G401.6 (cell line): Measurements from ENCODE around the gene ITIH2.
"Not testable (repeated sequence)": the region's sequence is repeated elsewhere in the genome, so short reads cannot be mapped to it uniquely, and the experiment has no call there.

Experiments
- FAIRE-seq: peaks from 2 replicates; lab custom pipeline; 2012; peaks lifted over from hg19 to GRCh38; lab: Jason Lieb, UNC

The ITIH2 gene

DNA sequence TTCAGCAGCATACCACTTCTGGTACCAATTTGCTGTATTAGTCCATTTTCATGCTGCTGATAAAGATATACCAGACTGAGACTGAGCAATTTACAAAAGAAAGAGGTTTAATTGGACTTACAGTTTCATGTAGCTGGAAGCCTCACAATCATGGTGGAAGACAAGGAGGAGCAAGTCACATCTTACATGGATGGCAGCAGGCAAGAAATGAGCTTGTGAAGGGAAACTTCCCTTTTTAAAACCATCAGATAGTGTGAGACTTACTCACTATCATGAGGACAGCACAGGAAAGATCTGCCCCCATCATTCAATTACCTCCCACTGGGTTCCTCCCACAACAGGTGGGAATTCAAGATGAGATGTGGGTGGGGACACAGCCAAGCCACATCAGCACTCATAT, 9.9 kb upstream of the ITIH2 start:
- FAIRE-seq: not testable (repeated sequence)

DNA sequence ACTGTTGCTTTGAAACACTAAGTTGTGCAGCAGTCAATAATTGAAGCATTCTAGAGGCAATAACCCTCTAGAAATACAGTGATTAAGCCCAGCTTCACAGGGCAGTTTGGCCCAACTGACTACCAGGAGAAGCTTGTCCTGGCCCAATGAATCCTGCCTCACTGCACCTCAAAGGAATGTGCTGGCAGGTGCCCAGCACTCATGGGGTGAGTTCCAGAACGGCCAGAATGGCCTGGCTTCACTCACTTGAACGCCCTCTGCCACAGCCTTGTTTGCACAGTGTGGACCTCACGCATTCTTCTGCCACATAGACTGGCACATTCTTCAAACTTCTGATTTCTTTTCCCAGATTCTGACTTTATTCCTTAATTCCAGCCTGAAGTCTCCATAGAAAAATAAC, 6.6 kb upstream of the ITIH2 start:
- FAIRE-seq: no peak

DNA sequence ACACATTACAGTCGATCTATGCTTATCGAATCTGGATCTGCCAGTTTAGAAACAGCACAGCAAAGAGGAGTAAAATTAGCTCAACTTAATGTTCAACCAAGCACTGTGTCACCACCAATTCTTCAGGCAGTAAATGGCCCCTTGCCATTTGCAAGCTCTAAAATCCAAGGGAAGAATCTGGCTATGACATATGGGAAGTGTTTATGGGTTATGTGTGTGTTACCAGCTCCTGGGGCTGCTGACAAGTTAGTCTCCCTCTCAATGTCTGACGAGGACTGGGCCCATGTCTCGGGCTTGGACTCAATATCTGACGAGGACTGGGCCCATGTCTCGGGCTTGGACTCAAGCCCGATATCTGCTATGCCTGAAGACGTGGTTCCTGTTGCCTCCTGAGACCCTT, 5.7 kb upstream of the ITIH2 start:
- no peak for FAIRE-seq

DNA sequence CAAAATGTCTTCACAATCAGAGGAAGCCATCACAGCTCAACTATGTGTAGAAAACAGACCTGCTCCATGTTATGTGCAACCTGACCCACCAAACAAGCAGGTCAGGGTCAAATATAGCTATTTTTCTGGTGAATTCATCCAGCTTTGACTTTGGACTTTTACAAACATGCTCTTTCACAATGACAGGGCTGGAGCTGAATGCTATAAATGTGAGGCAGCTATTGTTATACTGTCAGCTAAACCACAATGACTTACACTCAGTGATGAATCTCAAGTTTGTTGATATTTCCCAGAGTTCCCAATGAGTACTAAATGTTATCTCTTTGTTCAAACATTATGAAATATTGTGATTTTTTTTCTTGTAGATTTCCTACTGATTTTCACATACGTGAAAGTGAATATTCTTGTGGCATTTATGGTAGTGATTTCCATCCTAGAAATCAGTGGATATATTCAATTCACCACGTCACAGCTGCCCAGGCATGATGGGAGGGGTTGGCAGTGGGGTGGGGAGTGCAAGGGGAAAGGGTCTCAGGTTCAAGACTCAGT, 2.5 kb upstream of the ITIH2 start:
- no peak for FAIRE-seq

DNA sequence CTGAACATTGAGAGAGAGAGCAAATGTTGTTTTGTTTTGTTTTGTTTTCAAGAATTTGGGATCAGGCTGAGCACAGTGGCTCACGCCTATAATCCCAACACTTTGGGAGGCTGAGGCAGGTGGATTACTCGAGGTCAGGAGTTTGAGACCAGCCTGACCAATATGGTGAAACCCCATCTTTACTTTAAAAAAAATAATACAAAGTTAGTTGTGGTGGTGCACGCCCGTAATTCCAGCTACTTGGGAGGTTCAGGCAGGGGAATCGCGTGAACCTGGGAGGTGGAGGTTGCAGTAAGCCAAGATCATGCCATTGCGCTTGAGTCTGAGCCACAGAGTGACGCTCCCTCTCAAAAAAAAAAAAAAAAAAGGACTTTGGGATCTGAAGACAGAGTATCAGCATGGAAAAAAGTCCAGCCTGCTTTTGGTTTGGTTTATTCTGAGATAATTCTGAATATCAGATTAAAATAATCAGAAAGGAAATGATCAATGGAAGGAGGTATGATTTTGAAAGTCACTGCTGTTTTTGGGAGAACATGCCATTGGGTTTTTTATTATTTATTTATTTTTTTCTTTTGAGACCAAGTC, 1.9 kb upstream of the ITIH2 start:
- no peak for FAIRE-seq

DNA sequence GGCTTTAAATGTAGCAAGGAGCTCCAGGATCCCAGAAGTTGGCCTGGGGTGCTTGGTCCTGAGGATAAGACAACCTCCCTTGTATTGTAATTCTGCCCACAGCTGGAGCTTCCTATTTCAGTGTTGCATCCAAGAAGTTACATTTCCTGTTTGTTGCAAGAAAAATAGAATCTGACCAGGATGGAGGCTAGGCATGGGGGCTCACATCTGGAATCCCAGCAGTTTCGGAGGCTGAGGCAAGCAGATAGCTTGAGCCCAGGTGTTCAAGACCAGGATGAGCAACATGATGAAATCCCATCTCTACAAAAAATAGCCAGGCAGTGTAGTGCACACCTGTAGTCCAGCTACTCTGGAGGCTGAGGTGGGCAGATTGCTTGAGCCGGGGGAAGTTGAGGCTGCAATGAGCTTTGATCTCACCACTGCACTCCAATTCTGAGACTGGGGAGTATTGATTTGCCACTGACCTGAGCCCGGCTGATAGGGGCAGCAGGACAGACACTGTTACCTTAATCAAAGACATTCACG, 766 bp upstream of the ITIH2 start:
- no peak for FAIRE-seq

DNA sequence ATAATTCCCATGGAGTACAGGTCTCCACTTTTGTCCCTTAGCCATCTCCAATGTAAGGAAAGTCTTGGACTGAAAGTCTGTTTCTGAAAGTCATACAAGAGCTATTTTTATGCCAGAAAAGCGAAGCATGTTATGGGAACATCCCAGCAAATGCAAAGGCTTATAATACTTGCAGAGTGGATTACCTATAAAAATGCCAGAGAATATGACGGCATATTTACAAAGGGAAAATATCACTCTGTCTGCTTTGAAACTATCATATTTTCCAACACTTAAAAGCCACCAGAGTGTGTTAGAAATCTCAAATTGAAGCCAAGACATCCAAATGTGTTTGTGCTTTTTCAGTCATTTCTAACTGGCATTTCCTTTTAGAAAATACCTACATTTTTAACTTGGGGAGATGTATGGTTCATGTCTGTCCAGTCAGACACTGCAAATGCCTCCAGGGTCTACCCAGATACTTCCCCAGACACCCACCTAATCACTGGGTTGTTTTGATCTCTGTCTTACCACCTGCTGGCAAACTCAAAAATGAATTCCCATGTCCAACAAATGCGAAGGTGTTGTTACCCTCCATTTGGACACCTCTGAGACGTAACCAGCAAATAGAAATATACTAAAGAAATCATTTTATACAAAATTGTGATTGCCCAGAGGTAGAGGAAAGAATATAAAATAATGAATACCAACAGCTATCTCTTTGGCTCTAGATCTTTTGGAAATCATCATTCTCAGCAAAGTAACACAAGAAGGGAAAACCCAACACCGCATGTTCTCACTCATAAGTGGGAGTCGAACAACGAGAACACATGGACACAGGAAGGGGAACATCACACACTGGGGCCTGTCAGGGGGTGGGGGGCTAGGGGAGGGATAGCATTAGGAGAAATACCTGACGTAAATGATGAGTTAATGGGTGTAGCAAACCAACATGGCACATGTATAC, 1.2 kb downstream of the ITIH2 start:
- no peak for FAIRE-seq

DNA sequence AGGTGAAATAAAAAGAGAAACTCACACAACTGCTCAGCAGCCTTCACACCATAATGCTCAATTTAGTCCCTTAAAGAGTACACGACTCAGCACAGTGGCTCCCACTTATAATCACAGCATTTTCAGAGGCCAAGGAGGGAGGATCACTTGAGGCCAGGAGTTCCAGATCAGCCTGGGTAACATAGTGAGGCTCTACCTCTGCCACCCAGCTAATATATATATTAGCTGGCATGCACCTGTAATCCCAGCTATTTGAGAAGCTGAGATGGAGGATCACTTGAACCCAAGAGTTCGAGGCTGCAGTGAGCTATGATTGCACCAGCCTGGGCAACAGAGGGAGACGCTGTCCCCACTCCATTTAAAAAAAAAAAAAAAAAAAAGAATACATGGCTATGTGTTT, 2.2 kb downstream of the ITIH2 start:
- no peak for FAIRE-seq

DNA sequence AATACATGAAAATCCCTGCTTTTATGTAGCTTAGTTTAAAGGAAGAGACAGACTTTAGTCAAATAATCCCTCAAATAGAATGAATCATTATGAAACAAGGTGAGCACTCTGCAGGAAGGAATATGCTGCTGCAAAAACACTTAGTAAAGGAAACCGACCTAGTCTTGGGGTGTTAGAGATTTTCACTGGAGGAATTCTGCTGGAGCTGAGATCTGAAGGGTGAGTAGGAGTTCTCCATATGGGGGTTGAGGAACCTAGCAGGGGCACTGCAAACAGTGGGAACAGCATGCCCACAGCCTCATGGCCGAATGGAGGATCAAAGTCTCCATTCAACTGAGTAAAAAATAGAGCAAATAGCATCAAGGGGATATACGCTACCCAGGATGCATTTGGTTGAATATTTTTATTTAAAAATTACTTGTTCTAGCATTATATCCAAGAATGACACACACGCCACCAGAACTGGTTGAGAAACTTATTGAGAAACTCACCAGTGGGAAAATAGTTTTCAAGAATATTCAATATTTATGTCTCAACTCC, 3.5 kb downstream of the ITIH2 start:
- no peak for FAIRE-seq

DNA sequence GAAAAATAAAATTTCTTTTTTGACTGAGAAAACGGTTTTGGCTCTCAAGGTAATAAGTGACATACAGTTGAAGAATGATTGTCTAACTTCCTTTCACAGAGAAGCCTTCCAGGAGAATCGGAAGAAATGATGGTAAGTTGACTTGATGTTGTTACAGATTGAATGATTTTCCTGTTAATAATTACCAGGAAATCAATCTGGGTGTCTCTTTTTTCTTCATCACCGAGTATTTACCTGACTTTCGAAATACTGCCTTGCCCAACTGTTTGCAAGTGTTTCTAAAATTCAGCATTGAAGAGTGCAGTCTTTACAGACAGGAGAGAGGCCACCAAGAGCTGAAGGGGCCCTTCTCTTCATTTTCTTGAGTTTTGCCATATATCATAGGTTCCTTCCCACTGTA, 4.0 kb downstream of the ITIH2 start:
- no peak for FAIRE-seq

DNA sequence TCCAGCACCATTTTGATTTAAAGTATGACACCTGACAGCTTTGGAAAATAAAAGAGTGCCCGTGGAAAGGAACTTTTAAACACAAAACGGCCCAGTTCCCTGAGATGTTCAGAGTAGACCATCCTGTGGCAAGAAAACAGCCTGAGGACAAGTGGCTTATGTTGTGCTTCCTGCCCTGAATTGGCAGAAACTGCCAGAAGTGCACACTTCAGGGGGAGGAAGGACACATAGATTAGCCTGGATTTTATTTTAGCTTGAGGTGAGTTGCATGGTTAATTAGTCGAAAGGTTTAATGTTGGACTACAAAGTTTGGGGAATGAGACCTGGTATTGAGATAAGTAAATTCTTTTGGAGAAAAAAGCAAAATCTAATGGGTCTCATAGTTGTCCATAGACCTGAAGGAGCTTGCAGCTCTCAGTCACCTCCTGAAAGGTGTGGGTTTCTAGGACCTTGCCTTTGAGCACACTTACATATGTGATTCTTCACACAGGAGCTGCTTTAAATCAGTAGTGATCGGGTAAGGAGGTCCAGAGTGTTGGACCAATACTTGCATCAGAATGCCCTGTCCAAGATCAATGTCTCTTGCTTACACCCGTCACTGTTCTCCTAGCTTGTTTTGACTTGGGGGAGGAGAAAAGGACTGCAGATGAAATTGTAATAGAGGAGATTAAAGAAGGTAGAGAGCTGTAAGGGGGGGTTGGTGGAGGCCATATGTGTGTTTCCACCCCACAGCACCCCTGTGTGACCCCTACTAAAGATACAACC, 4.9 kb downstream of the ITIH2 start:
- FAIRE-seq: no peak

DNA sequence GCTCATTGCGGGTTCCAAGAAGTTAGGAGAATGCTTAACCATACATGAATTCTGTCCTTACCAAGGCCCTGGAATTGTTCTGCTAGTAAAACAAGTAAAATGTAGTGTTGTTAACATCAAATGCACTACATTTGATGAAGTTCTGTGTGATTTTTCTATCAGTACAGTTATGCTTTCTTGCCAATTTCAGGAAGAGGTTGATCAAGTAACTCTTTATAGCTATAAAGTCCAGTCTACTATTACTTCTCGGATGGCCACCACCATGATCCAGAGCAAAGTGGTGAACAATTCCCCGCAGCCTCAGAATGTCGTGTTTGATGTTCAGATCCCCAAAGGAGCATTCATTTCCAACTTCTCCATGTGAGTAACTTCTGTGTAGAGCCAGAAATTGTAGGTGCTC, 5.7 kb downstream of the ITIH2 start:
- no peak for FAIRE-seq

DNA sequence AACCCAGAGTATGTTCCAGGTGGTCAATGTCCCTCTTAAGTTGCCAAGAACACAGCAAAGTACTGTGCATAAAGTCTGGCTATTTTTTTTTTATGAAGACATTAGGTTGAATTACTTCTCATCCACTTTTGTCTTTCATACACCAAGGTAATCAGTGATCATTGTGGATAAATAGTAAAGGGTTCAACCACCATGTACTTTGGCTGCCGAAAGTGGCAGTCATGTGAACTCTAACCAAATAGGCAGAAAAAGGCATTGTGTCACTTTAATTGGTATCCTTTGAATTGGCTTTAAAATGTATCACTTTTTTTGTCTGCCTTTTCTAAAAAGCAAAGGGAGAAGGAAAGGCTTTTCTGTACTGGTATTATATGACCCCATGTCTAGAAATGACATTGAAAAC, 7.3 kb downstream of the ITIH2 start:
- no peak for FAIRE-seq

DNA sequence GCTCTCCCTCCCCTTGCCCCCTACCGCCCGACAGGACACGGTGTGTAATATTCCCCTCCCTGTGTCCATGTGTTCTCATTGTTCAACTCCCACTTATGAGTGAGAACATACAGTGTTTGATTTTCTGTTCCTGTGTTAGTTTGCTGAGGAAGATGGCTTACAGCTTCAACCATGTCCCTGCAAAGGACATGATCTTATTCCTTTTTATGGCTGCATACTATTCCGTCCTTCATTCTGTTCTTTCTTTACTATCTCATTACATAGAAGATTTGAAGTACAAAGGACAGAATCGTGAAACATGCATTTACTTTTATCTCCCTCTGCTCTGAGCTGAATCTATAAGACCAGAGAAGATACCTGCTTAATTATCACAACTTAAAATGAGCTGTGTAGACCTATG, 8.0 kb downstream of the ITIH2 start:
- FAIRE-seq: not testable (repeated sequence)

DNA sequence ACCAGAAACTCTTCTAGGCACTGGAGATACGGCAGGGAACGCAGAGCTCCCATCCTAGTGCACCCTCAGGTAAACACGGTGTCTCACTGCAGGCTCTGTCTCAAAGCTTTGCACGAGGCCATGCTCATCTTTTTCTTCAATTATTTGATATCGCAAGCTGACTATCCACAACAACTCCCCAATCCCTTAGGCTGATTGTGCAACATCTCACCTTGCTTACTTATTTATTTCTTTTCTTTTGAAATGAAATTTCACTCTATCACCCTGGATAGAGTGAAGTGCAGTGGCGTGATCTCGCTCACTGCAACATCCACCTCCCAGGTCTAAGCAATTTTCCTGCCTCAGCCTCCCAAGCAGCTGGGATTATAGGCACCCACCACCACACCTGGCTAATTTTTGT, 12.4 kb downstream of the ITIH2 start:
- no peak for FAIRE-seq

DNA sequence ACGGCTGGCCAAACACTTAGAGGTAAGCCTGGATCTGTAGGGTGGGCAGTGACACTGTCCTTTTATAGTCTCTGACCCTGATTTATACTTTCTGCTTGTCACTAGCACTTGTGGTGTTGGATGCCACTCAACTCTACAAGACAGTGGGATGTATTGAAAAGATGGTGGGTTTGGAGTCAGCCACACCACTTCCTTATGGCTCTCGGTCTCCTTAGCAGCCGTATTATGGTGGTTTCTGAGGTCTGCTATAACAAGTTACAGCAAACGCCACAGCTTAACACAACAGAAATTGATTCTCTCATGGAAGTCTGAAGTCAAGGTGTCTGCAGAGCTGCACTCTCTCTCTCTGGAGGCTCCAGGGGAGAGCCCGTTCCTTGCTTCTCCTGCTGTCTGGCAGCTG, 14.7 kb downstream of the ITIH2 start:
- FAIRE-seq: no peak

DNA sequence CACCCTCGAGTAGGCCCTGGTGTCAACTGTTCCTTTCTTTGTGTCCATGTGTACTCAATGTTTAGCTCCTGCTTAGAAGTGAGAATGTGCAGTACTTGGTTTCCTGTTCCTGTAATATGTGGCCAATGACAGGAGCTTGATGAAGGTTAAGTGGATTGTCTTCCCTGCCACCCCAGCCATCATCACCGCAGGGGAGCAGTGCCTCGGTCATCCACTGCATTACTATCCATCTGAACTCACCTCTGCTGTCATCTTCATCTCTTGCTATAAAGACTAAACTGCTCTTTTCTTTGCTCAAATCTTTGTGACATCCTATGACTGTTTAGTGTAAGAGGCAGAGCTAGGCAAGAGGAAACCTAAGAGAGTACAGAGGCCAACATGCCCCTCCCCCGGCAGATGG, 15.6 kb downstream of the ITIH2 start:
- FAIRE-seq: no peak

DNA sequence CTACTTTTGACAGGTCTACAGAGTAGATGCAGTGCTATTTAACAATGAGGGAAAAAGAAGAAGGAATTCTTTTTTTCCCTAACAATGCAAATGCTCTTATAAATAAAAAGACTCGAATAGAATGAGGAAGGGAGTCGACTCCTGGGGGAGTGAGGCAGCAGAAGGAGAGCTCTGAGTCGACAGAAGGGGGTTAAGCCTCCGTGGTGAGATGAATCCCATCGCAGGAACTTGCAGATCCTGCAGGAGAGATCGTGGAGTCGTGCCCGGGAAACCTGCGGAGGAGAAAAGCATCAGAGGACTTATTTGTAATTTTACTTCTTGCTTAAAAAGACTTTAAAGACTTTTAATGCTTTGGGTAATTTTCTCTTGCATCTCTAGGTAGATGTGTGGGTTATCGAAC, 17.4 kb downstream of the ITIH2 start:
- FAIRE-seq: no peak

DNA sequence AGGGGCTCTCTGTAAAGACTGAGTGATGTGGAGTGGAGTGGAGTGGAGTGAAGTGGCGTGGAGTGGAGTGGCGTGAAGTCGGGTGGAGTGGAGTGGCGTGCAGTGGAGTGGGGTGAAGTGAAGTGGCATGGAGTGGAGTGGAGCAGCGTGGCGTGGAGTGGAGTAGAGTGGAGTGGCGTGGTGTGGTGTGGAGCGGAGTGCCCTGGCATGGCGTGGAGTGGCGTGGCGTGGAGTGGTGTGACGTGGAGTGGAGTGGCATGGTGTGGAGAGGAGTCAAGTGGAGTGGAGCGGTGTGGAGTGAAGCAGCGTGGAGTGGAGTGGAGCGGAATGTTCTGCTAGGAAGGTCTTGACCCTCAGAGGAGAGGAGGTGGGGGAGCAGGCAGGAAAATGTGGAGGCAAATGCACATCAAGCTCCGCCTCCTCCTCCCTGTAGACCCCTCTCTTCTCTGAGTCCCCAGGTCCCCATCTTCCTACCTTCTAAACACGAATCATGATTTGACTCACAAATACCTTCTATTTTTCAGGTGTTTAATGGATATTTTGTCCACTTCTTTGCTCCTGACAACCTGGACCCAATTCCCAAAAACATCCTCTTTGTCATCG, 19.9 kb downstream of the ITIH2 start:
- no peak for FAIRE-seq

DNA sequence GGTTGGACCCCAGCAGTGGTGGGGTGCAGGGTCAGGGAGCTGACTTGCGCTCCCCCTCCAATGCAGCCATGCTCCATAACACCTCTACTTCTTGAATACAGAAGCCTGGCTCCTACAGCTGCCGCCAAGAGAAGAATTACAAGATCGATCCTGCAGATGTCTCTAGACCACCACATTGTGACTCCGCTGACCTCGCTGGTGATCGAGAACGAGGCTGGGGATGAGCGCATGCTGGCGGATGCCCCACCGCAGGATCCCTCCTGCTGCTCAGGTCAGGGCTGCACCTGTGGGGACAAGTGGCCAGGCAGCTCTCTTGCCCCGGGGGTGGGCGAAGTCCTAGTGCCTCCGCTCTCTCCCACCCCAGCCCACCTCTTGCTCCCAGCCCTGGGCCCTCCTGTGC, 31.7 kb downstream of the ITIH2 start:
- no peak for FAIRE-seq

DNA sequence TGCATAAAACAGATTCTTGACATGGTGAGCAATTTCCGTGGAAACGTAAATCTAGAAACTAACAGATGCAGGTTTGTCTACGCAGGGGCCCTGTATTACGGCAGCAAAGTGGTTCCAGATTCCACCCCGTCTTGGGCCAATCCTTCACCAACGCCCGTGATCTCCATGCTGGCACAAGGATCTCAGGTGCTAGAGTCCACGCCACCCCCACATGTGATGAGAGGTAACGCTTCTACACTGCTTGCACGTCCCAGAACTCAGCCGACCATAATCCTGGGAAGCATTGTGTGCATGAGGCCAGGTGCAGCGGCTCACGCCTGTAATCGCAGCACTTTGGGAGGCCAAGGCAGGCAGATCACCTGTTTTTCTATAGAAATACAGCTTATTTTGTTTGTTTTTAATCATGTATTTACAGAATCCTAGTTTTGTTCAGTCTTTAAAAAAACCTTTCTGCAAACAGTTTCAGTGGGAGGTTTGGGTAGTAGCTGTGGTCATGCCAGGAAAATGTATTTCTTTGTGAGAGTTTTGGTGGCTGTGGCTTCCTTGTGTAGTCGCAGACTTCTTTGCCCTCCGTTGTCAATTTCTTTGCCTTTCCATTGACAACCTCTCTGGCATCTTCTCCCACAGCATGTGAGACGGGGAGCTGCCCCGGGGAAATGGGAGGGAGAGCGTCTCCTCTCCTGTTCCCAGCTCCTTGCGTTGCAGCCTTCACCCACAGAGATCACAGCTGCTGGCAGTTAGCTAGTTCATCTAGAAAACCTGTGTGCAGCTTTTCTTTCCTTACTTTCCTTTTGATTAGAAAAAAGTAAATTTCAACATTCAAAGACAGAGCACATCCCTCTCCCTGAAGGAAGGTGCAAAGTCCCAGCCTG, 35.7 kb downstream of the ITIH2 start:
- no peak for FAIRE-seq
